Activated naive CD4-positive, alpha-beta T cell treated with anti-CD3 and anti-CD28 coated beads, Interleukin-2, amount 50 U/mL, for 16 hours (primary cell): ENCODE data around the gene C8G.

Experiments used
- DNase-seq: peaks from one replicate; pipeline ENCODE4 v3.0.0-alpha.2; 2020

C8G gene

GRCh38 chr9:136955943-136956335 is 10.9 kb downstream of the C8G start:
- DNase-seq, result no peak

GRCh38 chr9:136956604-136957003 is 11.6 kb downstream of the C8G start:
- DNase-seq, result no peak

GRCh38 chr9:136957461-136957860 is 12.4 kb downstream of the C8G start:
- DNase-seq, result no peak

GRCh38 chr9:136957901-136958300 is 12.9 kb downstream of the C8G start:
- no peak for DNase-seq

GRCh38 chr9:136958473-136958872 is 13.4 kb downstream of the C8G start:
- DNase-seq, result no peak

GRCh38 chr9:136958898-136959850 is 14.1 kb downstream of the C8G start:
- DNase-seq, result no peak

GRCh38 chr9:136960212-136960937 is 15.3 kb downstream of the C8G start:
- DNase-seq, result no peak

- no peak for DNase-seq
Measured at GRCh38 chr9:136960938-136961275, 15.9 kb downstream of the C8G start.

- no peak for DNase-seq
Measured at GRCh38 chr9:136961279-136962065, 16.4 kb downstream of the C8G start.

- DNase-seq, result no peak
Measured at GRCh38 chr9:136962163-136962562, 17.1 kb downstream of the C8G start.

- DNase-seq, result no peak
Measured at GRCh38 chr9:136962701-136963248, 17.7 kb downstream of the C8G start.

GRCh38 chr9:136963341-136963740 is 18.3 kb downstream of the C8G start:
- no peak for DNase-seq

GRCh38 chr9:136963751-136964150 is 18.7 kb downstream of the C8G start:
- DNase-seq, result no peak

GRCh38 chr9:136964171-136964689 is 19.2 kb downstream of the C8G start:
- no peak for DNase-seq

GRCh38 chr9:136964833-136965422 is 19.9 kb downstream of the C8G start:
- no peak for DNase-seq

- DNase-seq, result no peak
Measured at GRCh38 chr9:136965771-136966484, 20.9 kb downstream of the C8G start.

- no peak for DNase-seq
Measured at GRCh38 chr9:136968333-136969127, 23.5 kb downstream of the C8G start.

GRCh38 chr9:136969150-136969549 is 24.1 kb downstream of the C8G start:
- DNase-seq, result no peak

- no peak for DNase-seq
Measured at GRCh38 chr9:136969774-136970173, 24.7 kb downstream of the C8G start.

- DNase-seq, result no peak
Measured at GRCh38 chr9:136970361-136970760, 25.3 kb downstream of the C8G start.

- no peak for DNase-seq
Measured at GRCh38 chr9:136971746-136972145, 26.7 kb downstream of the C8G start.
